Measurements from ENCODE around the gene NAGPA. TPM values are rescaled to one million over a fixed set of nuclear protein-coding genes. Genes with fewer than 3 reads are reported as not detected.

NAGPA gene
- total RNA-seq, 3 donors from 2014 or later (not counting 1 experiment from before 2014, with no cell fraction given), result 14.7 to 27.8 (median 23.0) TPM

DNA sequence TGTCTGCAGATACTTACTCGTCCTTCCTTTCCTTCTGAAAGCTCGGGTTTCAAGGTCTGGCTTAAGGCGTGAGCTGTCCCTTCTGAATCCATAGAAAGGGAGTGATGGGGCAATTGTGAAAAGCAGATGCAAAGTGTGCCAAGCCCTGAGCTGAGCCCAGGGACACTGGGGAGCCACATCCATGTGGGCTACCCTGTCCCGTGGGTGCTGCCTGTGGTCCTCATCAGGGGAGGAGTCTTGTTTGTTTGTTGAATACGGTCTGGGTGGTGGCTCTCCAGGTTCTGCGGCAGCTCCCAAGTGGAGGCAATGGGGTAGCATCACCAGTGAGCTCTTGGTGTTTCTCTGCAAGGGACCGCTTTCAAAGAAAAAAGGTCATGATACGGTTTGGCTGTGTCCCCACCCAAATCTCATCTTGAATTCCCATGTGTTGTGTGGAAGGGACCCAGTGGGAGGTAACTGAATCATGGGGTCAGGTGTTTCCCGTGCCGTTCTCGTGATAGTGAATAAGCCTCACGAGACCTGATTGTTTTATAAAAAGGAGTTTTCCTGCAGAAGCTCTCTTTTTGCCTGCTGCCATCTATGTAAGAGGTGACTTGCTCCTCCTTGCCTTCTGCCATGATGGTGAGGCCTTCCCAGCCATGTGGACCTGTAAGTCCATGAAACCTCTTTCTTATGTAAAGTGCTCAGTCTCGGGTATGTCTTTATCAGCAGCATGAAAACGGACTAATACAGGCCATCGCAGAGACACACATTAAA lies 36.9 kb upstream of the NAGPA start:
- DNase-seq (peak in 1 of 2 donors; percentile 19), ATAC-seq (no peak)
- Histone ChIP-seq H3K27me3 (ENCODE audit: control insufficient read depth, insufficient read depth, low read length) (no peaks in the 10 kb centered on the region), H3K4me1 (ENCODE audit: control insufficient read depth, insufficient read depth, low read length) (peaks cover 18% of the 10 kb centered on the region), H3K9me3 (ENCODE audit: control insufficient read depth, insufficient read depth, low read length) (no peaks in the 10 kb centered on the region), H3K4me3 (ENCODE audit: low read length) (no peak overlapping the region), H3K36me3 (ENCODE audit: control insufficient read depth, insufficient read depth, low read length) (peaks cover 4% of the 10 kb centered on the region), H3K27ac (ENCODE audit: low read length) (peak overlapping the region; percentile 85)
- Mint-ChIP-seq H3K4me1 (peaks cover 26 to 27% of the 10 kb centered on the region in 2 donors), H3K27me3 (ENCODE audit: low read depth in 2 of 2) (no peaks in the 10 kb centered on the region), H3K4me3 (peak overlapping the region; percentile 28), H3K27ac (peak overlapping the region; percentile 98 to 99), H3K36me3 (no peaks in the 10 kb centered on the region), H3K9me3 (no peaks in the 10 kb centered on the region)
- intact Hi-C loops (cut with micrococcal nuclease), result no loop called here
- no peak for TF ChIP-seq CTCF (IDR thresholded peaks at IDR 0.05)
- 91% methylated on average over 13 of the region's 15 CpGs for WGBS (ENCODE audit: insufficient coverage)

GRCh38 chr16:5069854-5070253 lies 36.1 kb upstream of the NAGPA start:
- H3K27me3 Mint-ChIP-seq (ENCODE audit: low read depth in 2 of 2), result no peaks in the 10 kb centered on the region
- H3K4me3 Mint-ChIP-seq, result peak overlapping the region; percentile 28
- no peaks in the 10 kb centered on the region for H3K36me3 Mint-ChIP-seq
- DNase-seq (no peak), ATAC-seq (no peak)
- Histone ChIP-seq H3K36me3 (ENCODE audit: control insufficient read depth, insufficient read depth, low read length) (no peaks in the 10 kb centered on the region), H3K27ac (ENCODE audit: low read length) (no peak overlapping the region), H3K27me3 (ENCODE audit: control insufficient read depth, insufficient read depth, low read length) (no peaks in the 10 kb centered on the region), H3K4me1 (ENCODE audit: control insufficient read depth, insufficient read depth, low read length) (peaks cover 18% of the 10 kb centered on the region), H3K9me3 (ENCODE audit: control insufficient read depth, insufficient read depth, low read length) (no peaks in the 10 kb centered on the region), H3K4me3 (ENCODE audit: low read length) (no peak overlapping the region)
- peaks cover 26 to 27% of the 10 kb centered on the region in 2 donors for H3K4me1 Mint-ChIP-seq
- no peak for TF ChIP-seq CTCF (IDR thresholded peaks at IDR 0.05)
- H3K27ac Mint-ChIP-seq, result peak overlapping the region in 1 of 2 donors; percentile 98
- WGBS (ENCODE audit: insufficient coverage), result 98% methylated on average over 9 of the region's 9 CpGs
- intact Hi-C loops (cut with micrococcal nuclease), result no loop called here
- H3K9me3 Mint-ChIP-seq, result no peaks in the 10 kb centered on the region

- no peak for TF ChIP-seq CTCF (IDR thresholded peaks at IDR 0.05)
- ATAC-seq (no peak), DNase-seq (no peak)
- Mint-ChIP-seq H3K9me3 (no peaks in the 10 kb centered on the region), H3K27ac (no peak overlapping the region), H3K27me3 (ENCODE audit: low read depth in 2 of 2) (peaks cover 0 to 3% of the 10 kb centered on the region in 2 donors), H3K4me3 (no peak overlapping the region), H3K4me1 (peaks cover 26 to 27% of the 10 kb centered on the region in 2 donors), H3K36me3 (no peaks in the 10 kb centered on the region)
- Histone ChIP-seq H3K36me3 (ENCODE audit: control insufficient read depth, insufficient read depth, low read length) (no peaks in the 10 kb centered on the region), H3K4me3 (ENCODE audit: low read length) (no peak overlapping the region), H3K27me3 (ENCODE audit: control insufficient read depth, insufficient read depth, low read length) (no peaks in the 10 kb centered on the region), H3K4me1 (ENCODE audit: control insufficient read depth, insufficient read depth, low read length) (peaks cover 18% of the 10 kb centered on the region), H3K27ac (ENCODE audit: low read length) (no peak overlapping the region), H3K9me3 (ENCODE audit: control insufficient read depth, insufficient read depth, low read length) (no peaks in the 10 kb centered on the region)
- WGBS (ENCODE audit: insufficient coverage), result 89% methylated on average over 9 of the region's 9 CpGs
- intact Hi-C loops (cut with micrococcal nuclease), result no loop called here
These were observed 35.3 kb upstream of the NAGPA start for GRCh38 chr16:5069048-5069447.
